ENCODE measurements around the gene R3HCC1L. TPM values are rescaled to one million over a fixed set of nuclear protein-coding genes. Genes with fewer than 3 reads are reported as not detected.
A peak's percentile ranks its signal among the peaks of the same experiment; 100 is the strongest.

The R3HCC1L gene
- total RNA-seq, 1 donor from 2014 or later, result 7.2 TPM

- DNase-seq (ENCODE audit: low spot score), result peak; percentile 81
Observed at GRCh38 chr10:98272245-98272644, 137.8 kb downstream of the R3HCC1L start.

DNA sequence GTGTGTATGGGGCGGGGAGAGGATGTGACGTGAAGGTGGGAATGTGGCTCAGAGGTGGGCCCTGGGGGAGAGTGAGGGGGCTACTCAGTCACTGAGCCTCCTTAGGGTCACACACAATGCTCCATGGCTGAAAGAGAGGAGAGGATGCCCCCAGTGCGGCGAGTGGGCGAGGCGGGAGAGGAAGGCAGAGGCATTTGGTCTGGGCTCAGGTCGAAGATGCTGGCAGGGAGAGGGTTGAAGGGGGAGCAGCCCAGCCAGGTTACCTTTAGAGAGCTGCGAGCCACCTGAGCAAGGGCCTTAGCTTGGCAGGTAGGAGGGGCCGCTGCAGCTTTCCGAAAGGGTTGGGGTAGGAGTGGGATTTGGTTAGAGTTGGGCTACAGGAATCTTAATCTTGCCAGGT lies 138.2 kb downstream of the R3HCC1L start:
- DNase-seq (ENCODE audit: low spot score), result peak; percentile 26

- DNase-seq (ENCODE audit: low spot score), result peak; percentile 37
Observed at GRCh38 chr10:98273057-98273850, 138.8 kb downstream of the R3HCC1L start.

GRCh38 chr10:98274562-98274961 lies 140.1 kb downstream of the R3HCC1L start:
- DNase-seq (ENCODE audit: low spot score), result no peak

DNA sequence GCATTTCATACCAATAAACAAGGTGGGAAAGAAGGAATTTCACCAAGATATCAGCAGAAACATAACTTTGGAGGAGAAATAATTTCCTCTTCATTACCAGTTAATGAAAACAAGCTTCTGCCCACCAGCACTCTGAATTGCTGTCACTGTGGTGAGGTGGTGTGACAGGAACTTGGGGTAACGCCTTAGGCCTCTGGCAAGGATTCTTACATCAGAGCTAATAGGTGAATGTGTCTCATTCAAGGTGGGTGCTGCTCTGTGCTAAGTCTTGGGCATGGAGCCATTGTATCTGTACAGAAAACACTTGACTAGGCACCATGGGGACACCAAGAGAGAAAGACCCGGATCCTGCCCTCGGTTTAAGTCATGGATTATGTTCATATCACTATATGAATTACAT lies 141.9 kb downstream of the R3HCC1L start:
- DNase-seq (ENCODE audit: low spot score), result peak; percentile 3

- DNase-seq (ENCODE audit: low spot score), result peak; percentile 37
Observed at GRCh38 chr10:98285416-98285815, 151.0 kb downstream of the R3HCC1L start.

- peak; percentile 49 for DNase-seq (ENCODE audit: low spot score)
Observed at GRCh38 chr10:98286419-98286818, 152.0 kb downstream of the R3HCC1L start.

DNA sequence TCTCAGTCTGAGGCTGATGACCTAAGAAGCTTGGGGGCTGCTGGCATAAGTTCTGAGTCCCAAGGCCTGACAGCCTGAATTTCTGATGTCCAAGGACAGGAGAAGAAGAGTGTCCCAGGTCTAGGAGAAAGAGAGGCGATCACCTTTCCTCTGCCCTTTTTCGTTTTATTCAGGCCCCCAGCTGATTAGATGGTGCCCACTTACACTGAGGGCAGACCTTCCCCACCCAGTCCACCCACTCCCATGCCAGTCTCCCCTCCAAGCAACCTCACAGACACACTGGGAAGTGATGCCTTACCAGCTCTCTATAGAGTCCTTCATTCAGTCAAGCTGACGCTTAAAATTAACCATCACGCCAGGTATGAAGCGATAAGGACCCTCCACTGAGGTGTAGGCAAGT lies 152.9 kb downstream of the R3HCC1L start:
- peak; percentile 71 for DNase-seq (ENCODE audit: low spot score)

- peak; percentile 83 for DNase-seq (ENCODE audit: low spot score)
Observed at GRCh38 chr10:98289802-98290209, 155.3 kb downstream of the R3HCC1L start.

GRCh38 chr10:98292971-98293370 lies 158.5 kb downstream of the R3HCC1L start:
- DNase-seq (ENCODE audit: low spot score), result peak; percentile 55

GRCh38 chr10:98293550-98294269 lies 159.3 kb downstream of the R3HCC1L start:
- DNase-seq (ENCODE audit: low spot score), result peak; percentile 74

DNA sequence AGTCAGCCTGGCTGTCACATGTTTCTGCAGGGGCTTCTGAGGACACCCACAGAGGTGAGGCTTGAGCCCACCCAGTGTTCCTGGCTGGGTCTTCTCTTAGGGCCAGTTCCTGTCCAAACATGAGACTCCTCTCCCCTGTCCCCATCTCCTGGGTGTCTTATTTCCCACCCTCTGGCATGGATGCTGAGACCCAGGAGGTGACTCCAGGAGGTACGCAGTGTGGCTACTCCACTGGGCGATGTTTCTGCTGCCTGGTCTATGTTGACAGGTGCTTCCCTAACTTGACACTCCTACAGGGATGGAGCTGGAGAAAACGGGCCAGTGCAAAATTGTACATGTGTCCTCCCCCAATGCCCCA lies 159.8 kb downstream of the R3HCC1L start:
- no peak for DNase-seq (ENCODE audit: low spot score)

Other genes with a start within 250 kb of the R3HCC1L start
- 1.3 TPM for gene CRTAC1, start 104.0 kb upstream of the R3HCC1L start, total RNA-seq
- gene LOXL4, start 133.5 kb downstream of the R3HCC1L start, total RNA-seq, result 39.6 TPM

Data from mesenteric fat pad (tissue), 1 donor.